HG03439 (cell line): ENCODE measurements around the gene HSPA12A.

Source experiments
- ATAC-seq: cut with Tn5 transposase; IDR thresholded peaks from one replicate; pipeline ENCODE4 v1.9.1; 2021; ENCODE audit warnings: mild to moderate bottlenecking, moderate library complexity; ENCODE audit not compliant: unreplicated experiment

The HSPA12A gene

GRCh38 chr10:116670706-116671105 lies 71.7 kb downstream of the HSPA12A start:
- no peak for ATAC-seq

- ATAC-seq = no peak
Measured at GRCh38 chr10:116669832-116670644, 72.3 kb downstream of the HSPA12A start.

- no peak for ATAC-seq
Measured at GRCh38 chr10:116669080-116669479, 73.3 kb downstream of the HSPA12A start.

GRCh38 chr10:116668446-116668845 lies 73.9 kb downstream of the HSPA12A start:
- ATAC-seq = no peak

GRCh38 chr10:116668018-116668417 lies 74.3 kb downstream of the HSPA12A start:
- no peak for ATAC-seq

GRCh38 chr10:116667484-116667883 lies 74.9 kb downstream of the HSPA12A start:
- no peak for ATAC-seq

GRCh38 chr10:116665541-116666125 lies 76.7 kb downstream of the HSPA12A start:
- no peak for ATAC-seq

- no peak for ATAC-seq
Measured at GRCh38 chr10:116664631-116665030, 77.7 kb downstream of the HSPA12A start.

- no peak for ATAC-seq
Measured at GRCh38 chr10:116663342-116663741, 79.0 kb downstream of the HSPA12A start.

GRCh38 chr10:116660860-116661259 lies 81.5 kb downstream of the HSPA12A start:
- ATAC-seq = no peak

GRCh38 chr10:116659049-116659670 lies 83.2 kb downstream of the HSPA12A start:
- ATAC-seq = no peak

GRCh38 chr10:116657863-116658551 lies 84.4 kb downstream of the HSPA12A start:
- no peak for ATAC-seq

- no peak for ATAC-seq
Measured at GRCh38 chr10:116656044-116656443, 86.3 kb downstream of the HSPA12A start.

- no peak for ATAC-seq
Measured at GRCh38 chr10:116655568-116655967, 86.8 kb downstream of the HSPA12A start.

- ATAC-seq = no peak
Measured at GRCh38 chr10:116654816-116655215, 87.5 kb downstream of the HSPA12A start.

GRCh38 chr10:116653885-116654284 lies 88.5 kb downstream of the HSPA12A start:
- ATAC-seq = no peak

- ATAC-seq = no peak
Measured at GRCh38 chr10:116648903-116649302, 93.5 kb downstream of the HSPA12A start.

GRCh38 chr10:116646502-116646901 lies 95.9 kb downstream of the HSPA12A start:
- ATAC-seq = no peak

GRCh38 chr10:116637830-116638229 lies 104.5 kb downstream of the HSPA12A start:
- ATAC-seq = no peak

GRCh38 chr10:116636976-116637375 lies 105.4 kb downstream of the HSPA12A start:
- ATAC-seq = no peak

GRCh38 chr10:116636385-116636784 lies 106.0 kb downstream of the HSPA12A start:
- ATAC-seq = no peak
